GM23338 (cell line): ENCODE data around the gene CLNK. TPM values are rescaled to one million over a fixed set of nuclear protein-coding genes. Genes with fewer than 3 reads are reported as not detected.

Experiments
- ATAC-seq: fragments of 200-7000 bp; cut with Tn5 transposase; 3 replicates; pipeline ENCODE4 v1.9.1; 2020
- DNase-seq: peaks from one replicate; pipeline ENCODE4 v3.0.0-alpha.2; 2015; ENCODE audit warnings: low spot score
- H2AFZ ChIP-seq: fragments of 200-600 bp; sonication (generic); 2 replicates; pipeline ENCODE4 v1.8.0; 2016; ENCODE audit warnings: antibody characterized with exemption, mild to moderate bottlenecking, moderate library complexity
- H3F3A ChIP-seq: fragments of 200-600 bp; sonication (generic); replicated peaks from 2 replicates; pipeline ENCODE4 v1.8.0; 2017; ENCODE audit warnings: antibody characterized with exemption, mixed run types, low read depth
- H3K27ac ChIP-seq: fragments of 200-600 bp; sonication (generic); 2 replicates; pipeline ENCODE4 v1.6.1; 2016; ENCODE audit warnings: low read depth
- H3K27me3 ChIP-seq: fragments of 200-600 bp; sonication (generic); 2 replicates; pipeline ENCODE4 v1.8.0; 2016; ENCODE audit warnings: mild to moderate bottlenecking, mixed run types, moderate library complexity; ENCODE audit not compliant: insufficient read depth
- H3K36me3 ChIP-seq: fragments of 200-600 bp; sonication (generic); 2 replicates; pipeline ENCODE4 v1.8.0; 2016; ENCODE audit warnings: mild to moderate bottlenecking; ENCODE audit not compliant: insufficient read depth
- H3K4me1 ChIP-seq: fragments of 200-600 bp; sonication (generic); 2 replicates; pipeline ENCODE4 v1.8.0; 2016; ENCODE audit warnings: mild to moderate bottlenecking, moderate library complexity; ENCODE audit not compliant: insufficient read depth
- H3K4me2 ChIP-seq: fragments of 200-600 bp; sonication (generic); 2 replicates; pipeline ENCODE4 v1.7.1; 2017; ENCODE audit warnings: mixed run types
- H3K4me3 ChIP-seq: fragments of 200-600 bp; sonication (generic); 2 replicates; pipeline ENCODE4 v1.6.1; 2016; ENCODE audit warnings: mixed run types
- H3K79me2 ChIP-seq: fragments of 200-600 bp; sonication (generic); replicated peaks from 2 replicates; pipeline ENCODE4 v1.8.0; 2017; ENCODE audit warnings: mild to moderate bottlenecking; ENCODE audit not compliant: insufficient read depth
- H3K9me2 ChIP-seq: fragments of 200-600 bp; sonication (generic); 2 replicates; pipeline ENCODE4 v1.8.0; 2017; ENCODE audit not compliant: insufficient read depth
- H4K20me1 ChIP-seq: fragments of 200-600 bp; sonication (generic); replicated peaks from 2 replicates; pipeline ENCODE4 v1.8.0; 2017; ENCODE audit warnings: mild to moderate bottlenecking; ENCODE audit not compliant: insufficient read depth
- H3K27ac Mint-ChIP-seq: 2 replicates; pipeline ENCODE4 v1.8.0; 2020; ENCODE audit warnings: inconsistent platforms, mild to moderate bottlenecking, moderate library complexity, mixed read lengths
- H3K27me3 Mint-ChIP-seq: 3 replicates; pipeline ENCODE4 v1.8.0; 2022; ENCODE audit warnings: low read depth, mild to moderate bottlenecking, moderate library complexity, mixed read lengths, inconsistent platforms; ENCODE audit not compliant: insufficient read depth, poor library complexity
- H3K36me3 Mint-ChIP-seq: 3 replicates; pipeline ENCODE4 v1.8.0; 2021; ENCODE audit warnings: low read depth, mild to moderate bottlenecking, inconsistent platforms, moderate library complexity, mixed read lengths
- H3K4me1 Mint-ChIP-seq: 3 replicates; pipeline ENCODE4 v1.8.0; 2020; ENCODE audit warnings: mild to moderate bottlenecking, inconsistent platforms, mixed read lengths
- H3K4me3 Mint-ChIP-seq: 3 replicates; pipeline ENCODE4 v1.8.0; 2021; ENCODE audit warnings: moderate library complexity, mild to moderate bottlenecking, inconsistent platforms, mixed read lengths
- H3K9me3 Mint-ChIP-seq: 3 replicates; pipeline ENCODE4 v1.8.0; 2020; ENCODE audit warnings: moderate library complexity, mild to moderate bottlenecking, inconsistent platforms, mixed read lengths
- polyA plus RNA-seq: library from polyadenylated mRNA; unstranded; fragments of >200 nt; fragmentation: Nextera tagmentation; extraction: Ambion mirVana; gene quantifications from 2 replicates; pipeline ENCODE4 v1.2.1, GENCODE V29; 2016
- total RNA-seq: library from RNA; depleted of rRNA; stranded (reverse); fragments of >200 nt; shearing (Covaris generic); gene quantifications from 2 replicates; pipeline ENCODE4 v1.2.3, GENCODE V29; 2014
- TF ChIP-seq, protein P1 (sequence below), 2 experiments: fragments of 200-600 bp in 1 of 2; sonication (generic) in 1 of 2; conservative IDR thresholded peaks; 2 replicates each; pipeline versions ENCODE4 v1.5.1 to v1.6.1; 2016 to 2017; ENCODE audit warnings: antibody characterized with exemption in 2 of 2, low read depth in 2 of 2, mild to moderate bottlenecking in 2 of 2, moderate library complexity in 1 of 2
- TF ChIP-seq, protein P2 (sequence below): fragments of 250-450 bp; sonication (Bioruptor Pico); IDR thresholded peaks from 2 replicates; pipeline ENCODE4 v1.5.0; 2020; ENCODE audit warnings: mild to moderate bottlenecking, moderate library complexity
- TF ChIP-seq, protein P3 (sequence below): IDR thresholded peaks from 2 replicates; pipeline ENCODE4 v1.6.1; 2016; ENCODE audit warnings: antibody characterized with exemption
- TF ChIP-seq, protein P4 (sequence below): IDR thresholded peaks from one replicate; pipeline ENCODE4 v1.6.1; 2018; ENCODE audit warnings: antibody characterized with exemption; ENCODE audit not compliant: unreplicated experiment

The CLNK gene
- total and polyA plus RNA-seq, 2 experiments from 2014 or later: not detected

DNA sequence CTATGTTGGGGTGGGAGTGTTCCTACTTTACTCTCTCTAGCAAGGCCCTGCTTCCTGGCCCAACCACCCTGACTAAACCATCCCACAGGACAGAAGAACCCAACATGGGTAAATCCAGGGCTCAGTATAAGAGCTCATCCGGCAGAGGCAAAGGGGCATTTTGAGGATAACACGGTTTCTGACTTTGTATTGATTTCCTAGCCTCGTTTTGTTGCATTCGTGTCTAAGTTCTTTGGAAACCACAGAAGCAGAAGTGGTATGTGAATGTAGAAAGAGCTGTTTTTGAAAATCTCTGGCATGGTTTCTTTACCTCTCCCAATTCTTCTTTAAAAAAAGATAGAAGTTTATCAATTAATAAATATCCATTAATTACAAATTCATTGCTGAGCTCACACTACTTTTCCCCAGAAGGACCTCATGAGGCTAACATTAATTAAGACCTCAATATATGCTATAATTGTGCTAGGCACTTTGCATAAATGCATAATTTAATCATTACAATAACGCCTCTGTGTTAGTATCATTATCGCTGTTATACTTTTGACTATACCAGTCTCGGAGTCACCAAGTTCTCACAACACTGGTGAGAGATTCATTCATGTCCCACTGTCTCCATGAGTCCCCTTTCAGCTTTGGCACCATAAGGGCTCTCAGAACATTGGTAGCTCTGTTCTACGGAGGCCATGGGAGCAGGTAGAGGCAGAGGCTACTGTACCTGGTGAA, 5.8 kb upstream of the CLNK start (continued):
- TF ChIP-seq, protein P1, sequence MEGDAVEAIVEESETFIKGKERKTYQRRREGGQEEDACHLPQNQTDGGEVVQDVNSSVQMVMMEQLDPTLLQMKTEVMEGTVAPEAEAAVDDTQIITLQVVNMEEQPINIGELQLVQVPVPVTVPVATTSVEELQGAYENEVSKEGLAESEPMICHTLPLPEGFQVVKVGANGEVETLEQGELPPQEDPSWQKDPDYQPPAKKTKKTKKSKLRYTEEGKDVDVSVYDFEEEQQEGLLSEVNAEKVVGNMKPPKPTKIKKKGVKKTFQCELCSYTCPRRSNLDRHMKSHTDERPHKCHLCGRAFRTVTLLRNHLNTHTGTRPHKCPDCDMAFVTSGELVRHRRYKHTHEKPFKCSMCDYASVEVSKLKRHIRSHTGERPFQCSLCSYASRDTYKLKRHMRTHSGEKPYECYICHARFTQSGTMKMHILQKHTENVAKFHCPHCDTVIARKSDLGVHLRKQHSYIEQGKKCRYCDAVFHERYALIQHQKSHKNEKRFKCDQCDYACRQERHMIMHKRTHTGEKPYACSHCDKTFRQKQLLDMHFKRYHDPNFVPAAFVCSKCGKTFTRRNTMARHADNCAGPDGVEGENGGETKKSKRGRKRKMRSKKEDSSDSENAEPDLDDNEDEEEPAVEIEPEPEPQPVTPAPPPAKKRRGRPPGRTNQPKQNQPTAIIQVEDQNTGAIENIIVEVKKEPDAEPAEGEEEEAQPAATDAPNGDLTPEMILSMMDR (conservative IDR thresholded peaks at IDR 0.05; ENCODE audit: low read depth in 2 of 2): no peak
- TF ChIP-seq, protein P2, sequence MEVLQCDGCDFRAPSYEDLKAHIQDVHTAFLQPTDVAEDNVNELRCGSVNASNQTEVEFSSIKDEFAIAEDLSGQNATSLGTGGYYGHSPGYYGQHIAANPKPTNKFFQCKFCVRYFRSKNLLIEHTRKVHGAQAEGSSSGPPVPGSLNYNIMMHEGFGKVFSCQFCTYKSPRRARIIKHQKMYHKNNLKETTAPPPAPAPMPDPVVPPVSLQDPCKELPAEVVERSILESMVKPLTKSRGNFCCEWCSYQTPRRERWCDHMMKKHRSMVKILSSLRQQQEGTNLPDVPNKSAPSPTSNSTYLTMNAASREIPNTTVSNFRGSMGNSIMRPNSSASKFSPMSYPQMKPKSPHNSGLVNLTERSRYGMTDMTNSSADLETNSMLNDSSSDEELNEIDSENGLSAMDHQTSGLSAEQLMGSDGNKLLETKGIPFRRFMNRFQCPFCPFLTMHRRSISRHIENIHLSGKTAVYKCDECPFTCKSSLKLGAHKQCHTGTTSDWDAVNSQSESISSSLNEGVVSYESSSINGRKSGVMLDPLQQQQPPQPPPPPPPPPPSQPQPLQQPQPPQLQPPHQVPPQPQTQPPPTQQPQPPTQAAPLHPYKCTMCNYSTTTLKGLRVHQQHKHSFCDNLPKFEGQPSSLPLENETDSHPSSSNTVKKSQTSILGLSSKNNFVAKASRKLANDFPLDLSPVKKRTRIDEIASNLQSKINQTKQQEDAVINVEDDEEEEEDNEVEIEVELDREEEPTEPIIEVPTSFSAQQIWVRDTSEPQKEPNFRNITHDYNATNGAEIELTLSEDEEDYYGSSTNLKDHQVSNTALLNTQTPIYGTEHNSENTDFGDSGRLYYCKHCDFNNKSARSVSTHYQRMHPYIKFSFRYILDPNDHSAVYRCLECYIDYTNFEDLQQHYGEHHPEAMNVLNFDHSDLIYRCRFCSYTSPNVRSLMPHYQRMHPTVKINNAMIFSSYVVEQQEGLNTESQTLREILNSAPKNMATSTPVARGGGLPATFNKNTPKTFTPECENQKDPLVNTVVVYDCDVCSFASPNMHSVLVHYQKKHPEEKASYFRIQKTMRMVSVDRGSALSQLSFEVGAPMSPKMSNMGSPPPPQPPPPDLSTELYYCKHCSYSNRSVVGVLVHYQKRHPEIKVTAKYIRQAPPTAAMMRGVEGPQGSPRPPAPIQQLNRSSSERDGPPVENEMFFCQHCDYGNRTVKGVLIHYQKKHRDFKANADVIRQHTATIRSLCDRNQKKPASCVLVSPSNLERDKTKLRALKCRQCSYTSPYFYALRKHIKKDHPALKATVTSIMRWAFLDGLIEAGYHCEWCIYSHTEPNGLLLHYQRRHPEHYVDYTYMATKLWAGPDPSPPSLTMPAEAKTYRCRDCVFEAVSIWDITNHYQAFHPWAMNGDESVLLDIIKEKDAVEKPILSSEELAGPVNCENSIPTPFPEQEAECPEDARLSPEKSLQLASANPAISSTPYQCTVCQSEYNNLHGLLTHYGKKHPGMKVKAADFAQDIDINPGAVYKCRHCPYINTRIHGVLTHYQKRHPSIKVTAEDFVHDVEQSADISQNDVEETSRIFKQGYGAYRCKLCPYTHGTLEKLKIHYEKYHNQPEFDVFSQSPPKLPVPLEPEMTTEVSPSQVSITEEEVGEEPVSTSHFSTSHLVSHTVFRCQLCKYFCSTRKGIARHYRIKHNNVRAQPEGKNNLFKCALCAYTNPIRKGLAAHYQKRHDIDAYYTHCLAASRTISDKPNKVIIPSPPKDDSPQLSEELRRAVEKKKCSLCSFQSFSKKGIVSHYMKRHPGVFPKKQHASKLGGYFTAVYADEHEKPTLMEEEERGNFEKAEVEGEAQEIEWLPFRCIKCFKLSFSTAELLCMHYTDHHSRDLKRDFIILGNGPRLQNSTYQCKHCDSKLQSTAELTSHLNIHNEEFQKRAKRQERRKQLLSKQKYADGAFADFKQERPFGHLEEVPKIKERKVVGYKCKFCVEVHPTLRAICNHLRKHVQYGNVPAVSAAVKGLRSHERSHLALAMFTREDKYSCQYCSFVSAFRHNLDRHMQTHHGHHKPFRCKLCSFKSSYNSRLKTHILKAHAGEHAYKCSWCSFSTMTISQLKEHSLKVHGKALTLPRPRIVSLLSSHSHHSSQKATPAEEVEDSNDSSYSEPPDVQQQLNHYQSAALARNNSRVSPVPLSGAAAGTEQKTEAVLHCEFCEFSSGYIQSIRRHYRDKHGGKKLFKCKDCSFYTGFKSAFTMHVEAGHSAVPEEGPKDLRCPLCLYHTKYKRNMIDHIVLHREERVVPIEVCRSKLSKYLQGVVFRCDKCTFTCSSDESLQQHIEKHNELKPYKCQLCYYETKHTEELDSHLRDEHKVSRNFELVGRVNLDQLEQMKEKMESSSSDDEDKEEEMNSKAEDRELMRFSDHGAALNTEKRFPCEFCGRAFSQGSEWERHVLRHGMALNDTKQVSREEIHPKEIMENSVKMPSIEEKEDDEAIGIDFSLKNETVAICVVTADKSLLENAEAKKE: no peak
- TF ChIP-seq, protein P3, sequence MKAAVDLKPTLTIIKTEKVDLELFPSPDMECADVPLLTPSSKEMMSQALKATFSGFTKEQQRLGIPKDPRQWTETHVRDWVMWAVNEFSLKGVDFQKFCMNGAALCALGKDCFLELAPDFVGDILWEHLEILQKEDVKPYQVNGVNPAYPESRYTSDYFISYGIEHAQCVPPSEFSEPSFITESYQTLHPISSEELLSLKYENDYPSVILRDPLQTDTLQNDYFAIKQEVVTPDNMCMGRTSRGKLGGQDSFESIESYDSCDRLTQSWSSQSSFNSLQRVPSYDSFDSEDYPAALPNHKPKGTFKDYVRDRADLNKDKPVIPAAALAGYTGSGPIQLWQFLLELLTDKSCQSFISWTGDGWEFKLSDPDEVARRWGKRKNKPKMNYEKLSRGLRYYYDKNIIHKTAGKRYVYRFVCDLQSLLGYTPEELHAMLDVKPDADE: no peak

DNA sequence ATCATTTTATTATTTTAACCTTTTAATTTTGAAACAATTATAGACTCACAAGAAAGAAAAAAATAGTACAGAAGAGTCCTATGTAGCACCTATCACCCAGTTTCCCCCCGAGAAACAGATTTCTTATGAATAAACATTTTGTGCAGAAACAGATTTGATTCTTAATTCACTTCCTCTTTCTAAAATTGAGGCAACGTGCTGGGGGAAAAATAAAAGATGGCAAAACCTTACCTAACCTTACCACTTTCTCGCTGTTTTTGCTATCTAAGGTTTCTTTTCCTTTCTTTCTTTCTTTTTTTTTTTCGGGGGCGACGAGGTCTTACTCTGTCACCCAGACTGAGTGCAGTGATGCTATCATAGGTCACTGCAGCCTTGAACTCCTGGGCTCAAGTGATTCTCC, 4.3 kb upstream of the CLNK start:
- Mint-ChIP-seq H3K27ac (no peak overlapping the region), H3K27me3 (no peaks in the 10 kb centered on the region), H3K9me3 (no peaks in the 10 kb centered on the region; the same call in 2 of the 3 replicates), H3K36me3 (no peaks in the 10 kb centered on the region), H3K4me3 (no peak overlapping the region), H3K4me1 (peaks cover 12% of the 10 kb centered on the region; the same call in 2 of the 3 replicates)
- Histone ChIP-seq H3K79me2 (no peaks in the 10 kb centered on the region), H3K27ac (no peak overlapping the region), H4K20me1 (no peaks in the 10 kb centered on the region), H2AFZ (no peak overlapping the region), H3K9me2 (0 out of 2 replicates have a peak, but pooled peaks cover 9% of the 10 kb centered on the region), H3K36me3 (no peaks in the 10 kb centered on the region), H3K4me3 (no peak overlapping the region), H3K4me1 (no peaks in the 10 kb centered on the region), H3K27me3 (no peaks in the 10 kb centered on the region), H3K4me2 (no peak overlapping the region), H3F3A (no peaks in the 10 kb centered on the region)
- TF ChIP-seq, protein P4, sequence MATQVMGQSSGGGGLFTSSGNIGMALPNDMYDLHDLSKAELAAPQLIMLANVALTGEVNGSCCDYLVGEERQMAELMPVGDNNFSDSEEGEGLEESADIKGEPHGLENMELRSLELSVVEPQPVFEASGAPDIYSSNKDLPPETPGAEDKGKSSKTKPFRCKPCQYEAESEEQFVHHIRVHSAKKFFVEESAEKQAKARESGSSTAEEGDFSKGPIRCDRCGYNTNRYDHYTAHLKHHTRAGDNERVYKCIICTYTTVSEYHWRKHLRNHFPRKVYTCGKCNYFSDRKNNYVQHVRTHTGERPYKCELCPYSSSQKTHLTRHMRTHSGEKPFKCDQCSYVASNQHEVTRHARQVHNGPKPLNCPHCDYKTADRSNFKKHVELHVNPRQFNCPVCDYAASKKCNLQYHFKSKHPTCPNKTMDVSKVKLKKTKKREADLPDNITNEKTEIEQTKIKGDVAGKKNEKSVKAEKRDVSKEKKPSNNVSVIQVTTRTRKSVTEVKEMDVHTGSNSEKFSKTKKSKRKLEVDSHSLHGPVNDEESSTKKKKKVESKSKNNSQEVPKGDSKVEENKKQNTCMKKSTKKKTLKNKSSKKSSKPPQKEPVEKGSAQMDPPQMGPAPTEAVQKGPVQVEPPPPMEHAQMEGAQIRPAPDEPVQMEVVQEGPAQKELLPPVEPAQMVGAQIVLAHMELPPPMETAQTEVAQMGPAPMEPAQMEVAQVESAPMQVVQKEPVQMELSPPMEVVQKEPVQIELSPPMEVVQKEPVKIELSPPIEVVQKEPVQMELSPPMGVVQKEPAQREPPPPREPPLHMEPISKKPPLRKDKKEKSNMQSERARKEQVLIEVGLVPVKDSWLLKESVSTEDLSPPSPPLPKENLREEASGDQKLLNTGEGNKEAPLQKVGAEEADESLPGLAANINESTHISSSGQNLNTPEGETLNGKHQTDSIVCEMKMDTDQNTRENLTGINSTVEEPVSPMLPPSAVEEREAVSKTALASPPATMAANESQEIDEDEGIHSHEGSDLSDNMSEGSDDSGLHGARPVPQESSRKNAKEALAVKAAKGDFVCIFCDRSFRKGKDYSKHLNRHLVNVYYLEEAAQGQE: no peak
- DNase-seq (no peak), ATAC-seq (no peak)
